Omental fat pad (tissue), 4 donors: ENCODE results near the gene TMEM271. TPM values are rescaled to one million over a fixed set of nuclear protein-coding genes. Genes with fewer than 3 reads are reported as not detected.

Experiments used
- ATAC-seq: fragments of 150-250 bp; one replicate; pipeline ENCODE4 v1.9.1; 2016; ENCODE audit warnings: mild to moderate bottlenecking, moderate library complexity; ENCODE audit not compliant: low FRiP score
- DNase-seq: peaks from one replicate; pipeline ENCODE4 v3.0.0-alpha.2; 2019; ENCODE audit warnings: low spot score
- total RNA-seq, 4 donors: library from RNA; depleted of rRNA; stranded (reverse); fragments of >200 nt; gene quantifications; one replicate each; pipeline ENCODE4 v1.1.0, GENCODE V29; 2016
- TF ChIP-seq, protein P1 (sequence below), 3 donors: fragments of 450-650 bp; IDR thresholded peaks; one replicate each; pipeline ENCODE4 v1.5.1; 2016 to 2017; ENCODE audit warnings: antibody characterized with exemption in 3 of 3, mild to moderate bottlenecking in 3 of 3, moderate library complexity in 2 of 3

The TMEM271 gene
- total RNA-seq, 4 donors from 2014 or later = not detected

DNA sequence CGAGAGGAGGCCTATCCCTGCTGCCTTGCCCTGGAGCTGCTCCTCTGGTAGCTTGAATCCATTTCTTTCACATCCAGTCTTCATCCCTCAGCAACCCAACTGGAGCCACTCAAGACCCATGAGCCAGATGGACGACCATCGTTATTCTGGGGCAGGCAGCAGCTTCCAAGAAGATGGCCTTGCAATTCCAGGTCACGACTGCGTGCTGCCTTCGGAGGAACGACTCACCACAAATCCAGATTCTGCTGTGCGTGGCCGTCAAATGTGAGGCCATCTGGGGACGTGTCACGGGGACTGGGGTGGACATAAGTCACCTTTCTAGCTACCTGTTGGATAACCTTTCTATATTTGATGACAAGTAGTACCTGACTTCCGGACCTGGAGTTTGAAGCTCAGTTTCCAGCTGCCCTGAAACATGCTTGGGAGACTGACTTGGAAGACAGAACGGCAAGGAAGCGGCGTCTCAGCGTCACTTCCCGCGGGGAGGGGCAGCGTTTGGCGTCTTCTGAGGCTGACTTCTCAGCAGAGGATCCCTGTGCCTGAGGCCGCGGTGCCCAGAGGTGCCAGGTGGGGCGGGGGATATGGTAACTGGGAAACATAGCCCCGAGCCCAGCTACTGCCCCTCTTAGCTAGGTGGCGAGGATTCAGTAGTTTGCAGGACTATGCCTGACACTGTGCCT lies 11.7 kb upstream of the TMEM271 start:
- TF ChIP-seq, protein P1, sequence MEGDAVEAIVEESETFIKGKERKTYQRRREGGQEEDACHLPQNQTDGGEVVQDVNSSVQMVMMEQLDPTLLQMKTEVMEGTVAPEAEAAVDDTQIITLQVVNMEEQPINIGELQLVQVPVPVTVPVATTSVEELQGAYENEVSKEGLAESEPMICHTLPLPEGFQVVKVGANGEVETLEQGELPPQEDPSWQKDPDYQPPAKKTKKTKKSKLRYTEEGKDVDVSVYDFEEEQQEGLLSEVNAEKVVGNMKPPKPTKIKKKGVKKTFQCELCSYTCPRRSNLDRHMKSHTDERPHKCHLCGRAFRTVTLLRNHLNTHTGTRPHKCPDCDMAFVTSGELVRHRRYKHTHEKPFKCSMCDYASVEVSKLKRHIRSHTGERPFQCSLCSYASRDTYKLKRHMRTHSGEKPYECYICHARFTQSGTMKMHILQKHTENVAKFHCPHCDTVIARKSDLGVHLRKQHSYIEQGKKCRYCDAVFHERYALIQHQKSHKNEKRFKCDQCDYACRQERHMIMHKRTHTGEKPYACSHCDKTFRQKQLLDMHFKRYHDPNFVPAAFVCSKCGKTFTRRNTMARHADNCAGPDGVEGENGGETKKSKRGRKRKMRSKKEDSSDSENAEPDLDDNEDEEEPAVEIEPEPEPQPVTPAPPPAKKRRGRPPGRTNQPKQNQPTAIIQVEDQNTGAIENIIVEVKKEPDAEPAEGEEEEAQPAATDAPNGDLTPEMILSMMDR (IDR thresholded peaks at IDR 0.05) = no peak
- DNase-seq = no peak
- no peak for ATAC-seq

DNA sequence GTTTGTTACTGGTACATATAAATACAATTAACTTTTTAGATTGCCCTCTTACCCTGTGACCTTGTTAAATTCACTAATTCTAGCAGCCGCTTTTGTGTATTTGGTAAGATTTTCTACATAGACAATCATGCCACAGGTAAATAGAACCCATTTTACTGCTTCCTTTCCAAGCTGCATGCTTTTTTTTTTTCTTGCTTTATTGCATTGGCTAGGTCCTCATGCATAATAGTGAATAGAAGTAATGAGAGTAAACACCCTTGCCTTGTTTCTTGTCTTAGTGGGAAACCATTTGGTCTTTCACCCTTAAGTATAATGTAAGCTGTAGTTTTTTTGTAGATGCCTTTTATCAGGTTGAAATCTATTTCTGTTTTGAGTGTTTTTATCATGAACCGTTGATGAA lies 7.7 kb upstream of the TMEM271 start:
- TF ChIP-seq, protein P1 (IDR thresholded peaks at IDR 0.05) = no peak
- ATAC-seq = no peak
- DNase-seq = no peak

- DNase-seq (no peak), ATAC-seq (no peak)
- TF ChIP-seq, protein P1 (IDR thresholded peaks at IDR 0.05) = no peak
These were observed 5.8 kb upstream of the TMEM271 start for GRCh38 chr4:581753-582361.

GRCh38 chr4:581181-581580 lies 5.1 kb upstream of the TMEM271 start:
- DNase-seq = no peak
- ATAC-seq = no peak

DNA sequence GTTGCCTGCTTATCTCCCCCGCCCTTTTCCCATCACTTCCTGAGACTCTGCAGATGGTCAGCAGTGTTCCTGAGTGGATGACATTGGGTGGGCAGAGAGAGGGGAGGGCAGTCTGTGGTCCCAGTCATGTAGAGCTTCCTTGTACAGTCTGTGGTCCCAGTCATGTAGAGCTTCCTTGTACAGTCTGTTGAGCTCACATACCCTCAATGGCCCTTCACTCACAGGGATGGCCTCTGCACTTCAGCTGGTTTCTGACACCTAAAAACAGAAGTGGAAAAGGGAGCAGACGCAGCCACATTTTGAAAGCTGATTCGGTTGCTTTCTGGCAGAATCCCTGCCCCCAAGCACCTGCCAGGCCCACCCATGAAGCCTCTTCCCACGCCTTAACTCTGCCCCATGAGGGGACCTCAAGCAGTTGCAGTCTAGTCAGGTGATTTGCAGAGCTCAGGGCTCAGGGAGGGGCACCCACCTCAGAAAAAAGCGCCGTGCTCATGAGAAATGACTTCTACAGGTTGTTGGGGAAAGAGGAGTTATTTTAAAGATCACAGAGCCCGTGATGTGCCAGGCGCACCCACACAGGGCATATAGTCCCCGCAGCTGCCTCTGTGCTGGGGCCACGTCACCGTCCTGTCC lies 3.6 kb upstream of the TMEM271 start:
- ATAC-seq = peak; percentile 23
- TF ChIP-seq, protein P1 (IDR thresholded peaks at IDR 0.05) = no peak
- no peak for DNase-seq

More at GRCh38 chr4:581181-581580, 5.1 kb upstream of the TMEM271 start:
- TF ChIP-seq, protein P1 (IDR thresholded peaks at IDR 0.05) = no peak

DNA sequence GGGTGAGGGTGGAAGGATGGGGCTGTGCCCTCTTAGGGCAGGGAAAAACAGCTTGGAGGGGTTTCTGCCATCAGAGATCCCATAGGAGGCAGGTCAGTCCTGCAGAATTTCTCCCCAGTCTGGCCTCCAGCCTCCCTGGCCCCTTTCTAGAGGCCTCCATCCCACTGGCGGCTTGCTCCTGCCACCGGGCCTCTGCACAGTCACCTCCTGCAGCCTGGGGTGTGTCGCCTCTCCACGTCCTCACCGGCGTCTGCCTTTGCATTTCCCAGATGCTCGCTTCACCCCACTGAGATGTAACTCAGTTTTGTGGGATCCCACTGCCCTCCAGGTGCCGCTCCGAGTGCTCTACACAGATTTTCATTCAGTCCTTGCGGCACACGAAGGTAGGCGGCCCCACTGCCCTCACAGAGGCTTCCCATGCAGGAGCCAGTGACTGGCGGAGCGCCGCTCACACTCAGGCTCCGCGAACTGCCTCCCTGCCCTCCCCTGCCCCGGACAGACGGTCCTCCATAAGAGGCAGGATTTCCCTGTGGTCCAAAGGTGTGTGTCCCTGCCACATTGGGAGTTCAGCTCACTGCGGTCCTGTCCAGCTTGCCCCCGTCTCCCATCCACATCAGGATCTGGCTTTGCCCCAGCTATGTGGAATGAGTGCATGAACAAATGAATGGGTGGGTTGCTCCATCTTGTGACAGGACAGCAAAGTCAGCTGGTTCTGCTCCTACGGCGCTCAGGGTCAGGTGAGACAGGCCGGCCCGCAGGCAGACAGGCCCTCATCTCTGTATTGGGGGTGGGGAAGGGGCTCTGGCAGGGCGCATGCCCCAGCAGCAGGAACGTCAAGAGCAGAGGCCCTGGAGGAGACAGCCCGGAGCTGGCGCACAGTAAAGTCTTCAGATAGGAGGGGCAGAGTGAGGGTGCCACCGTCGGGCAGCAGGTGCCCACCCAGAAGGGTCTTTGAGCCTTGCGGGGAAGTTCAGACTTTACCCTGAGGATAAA lies 2.7 kb upstream of the TMEM271 start:
- DNase-seq (no peak), ATAC-seq (no peak)
- TF ChIP-seq, protein P1 (IDR thresholded peaks at IDR 0.05) = no peak
